ENCODE measurements around the gene FUBP3.
"Not testable (repeated sequence)": the region's sequence is repeated elsewhere in the genome, so short reads cannot be mapped to it uniquely, and the experiment has no call there.

The FUBP3 gene

GRCh38 chr9:130682421-130683121, 103.2 kb downstream of the FUBP3 start:
- no peak for ATAC-seq
- peak; percentile 70 for DNase-seq

DNA sequence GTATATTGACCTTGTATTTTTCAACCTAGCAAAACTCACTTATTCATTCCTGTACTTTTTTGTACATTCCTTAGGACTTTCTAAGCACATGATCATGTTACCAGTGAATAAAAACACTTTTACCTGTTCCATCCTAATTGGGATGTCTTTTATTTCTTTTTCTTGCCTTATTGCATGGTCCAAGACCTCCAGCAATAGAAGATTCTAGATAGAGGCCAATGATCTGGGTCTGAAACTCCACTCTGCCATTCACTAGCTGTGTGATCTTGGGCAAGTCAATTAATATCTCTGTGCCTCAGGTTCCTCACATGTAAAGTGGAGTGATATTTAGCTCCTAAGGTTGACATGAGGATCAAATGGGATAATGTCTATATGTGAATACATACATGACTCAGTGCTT, 105.7 kb downstream of the FUBP3 start:
- DNase-seq: no peak
- no peak for ATAC-seq

- ATAC-seq, DNase-seq: not testable (repeated sequence)
Measured at GRCh38 chr9:130685945-130686344, 106.6 kb downstream of the FUBP3 start.

GRCh38 chr9:130687615-130688014, 108.2 kb downstream of the FUBP3 start:
- no peak for DNase-seq
- no peak for ATAC-seq
